Natural killer cell treated with Interleukin-12 subunit alpha and Interleukin-12 subunit beta and Interleukin-15 and Interleukin-18, amount 100 ng/mL, for 72 hours (primary cell): ENCODE results near the gene ADSS2. TPM values are rescaled to one million over a fixed set of nuclear protein-coding genes. Genes with fewer than 3 reads are reported as not detected.
A peak's percentile ranks its signal among the peaks of the same experiment; 100 is the strongest.

Experiments used
- ATAC-seq, 2 donors: fragments of 150-1000 bp; cut with Tn5 transposase in 1 of 2; sonication (Bioruptor Pico), chemical (Tn5 transposase) in 1 of 2; 2 replicates each; pipeline ENCODE4 v1.10.0; 2021
- DNase-seq: peaks from one replicate; pipeline ENCODE4 v3.0.0; 2022; ENCODE audit warnings: low spot score
- H3K27ac Mint-ChIP-seq, 2 donors: 1 replicate in 1 of 2; 2 replicates in 1 of 2; pipeline ENCODE4 v1.8.0; 2022; ENCODE audit warnings: mixed read lengths in 2 of 2, mild to moderate bottlenecking in 1 of 2, moderate library complexity in 1 of 2
- H3K27me3 Mint-ChIP-seq, 2 donors: 1 replicate in 1 of 2; 2 replicates in 1 of 2; pipeline ENCODE4 v1.8.0; 2022; ENCODE audit warnings: mixed read lengths in 2 of 2
- H3K36me3 Mint-ChIP-seq: one replicate; pipeline ENCODE4 v1.8.0; 2022; ENCODE audit warnings: mixed read lengths
- H3K4me1 Mint-ChIP-seq, 2 donors: 1 replicate in 1 of 2; 2 replicates in 1 of 2; pipeline ENCODE4 v1.8.0; 2022; ENCODE audit warnings: low read depth in 2 of 2, mixed read lengths in 2 of 2, mild to moderate bottlenecking in 1 of 2
- H3K4me3 Mint-ChIP-seq: one replicate; pipeline ENCODE4 v1.8.0; 2022; ENCODE audit warnings: mixed read lengths
- H3K9me3 Mint-ChIP-seq: 2 replicates; pipeline ENCODE4 v1.8.0; 2022; ENCODE audit warnings: mixed read lengths
- total RNA-seq, 2 donors: library from RNA; stranded (reverse); gene quantifications; one replicate each; pipeline ENCODE4 v1.2.3, GENCODE V29; 2022

The ADSS2 gene
- total RNA-seq, 2 donors from 2014 or later: 45.0 to 51.0 TPM

- DNase-seq: no peak
- Mint-ChIP-seq H3K4me3 (no peak overlapping the region), H3K4me1 (peaks cover 14 to 16% of the 10 kb centered on the region in 2 donors), H3K36me3 (peaks cover 44% of the 10 kb centered on the region), H3K9me3 (peaks cover 6% of the 10 kb centered on the region), H3K27ac (no peak overlapping the region), H3K27me3 (no peaks in the 10 kb centered on the region)
- no peak for ATAC-seq
Measured at GRCh38 chr1:244403431-244403830, 48.3 kb downstream of the ADSS2 start.

DNA sequence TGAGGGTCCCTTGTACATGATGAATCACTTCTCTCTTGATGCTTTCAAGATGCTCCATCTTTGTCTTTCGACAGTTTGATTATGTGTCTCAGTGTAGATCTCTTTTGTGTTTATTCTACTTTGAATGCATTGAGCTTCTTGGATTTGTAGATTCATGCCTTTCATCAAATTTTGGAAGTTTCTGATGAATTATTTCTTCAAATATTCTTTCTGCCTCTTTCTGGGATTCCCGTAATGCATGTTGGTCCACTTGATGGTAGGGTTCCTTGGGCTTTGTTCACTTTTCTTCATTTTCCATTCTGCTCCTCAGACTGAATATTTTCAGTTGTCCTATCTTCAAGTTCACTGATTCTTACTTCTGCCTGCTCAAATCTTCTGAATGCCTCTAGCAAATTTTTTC, 50.7 kb downstream of the ADSS2 start:
- peaks cover 32% of the 10 kb centered on the region for H3K36me3 Mint-ChIP-seq
- H3K27ac Mint-ChIP-seq: no peak overlapping the region
- H3K4me1 Mint-ChIP-seq: peaks cover 8 to 9% of the 10 kb centered on the region in 2 donors
- peaks cover 6% of the 10 kb centered on the region for H3K9me3 Mint-ChIP-seq
- DNase-seq (no peak), ATAC-seq (no peak)
- H3K27me3 Mint-ChIP-seq: no peaks in the 10 kb centered on the region
- no peak overlapping the region for H3K4me3 Mint-ChIP-seq

- H3K9me3 Mint-ChIP-seq: peaks cover 6% of the 10 kb centered on the region
- peak overlapping the region; percentile 26 to 73 for H3K27ac Mint-ChIP-seq
- H3K4me3 Mint-ChIP-seq: no peak overlapping the region
- ATAC-seq (no peak), DNase-seq (no peak)
- no peaks in the 10 kb centered on the region for H3K27me3 Mint-ChIP-seq
- H3K36me3 Mint-ChIP-seq: peaks cover 15% of the 10 kb centered on the region
- H3K4me1 Mint-ChIP-seq: peaks cover 8% of the 10 kb centered on the region in 2 donors
Measured at GRCh38 chr1:244397131-244397530, 54.6 kb downstream of the ADSS2 start.

DNA sequence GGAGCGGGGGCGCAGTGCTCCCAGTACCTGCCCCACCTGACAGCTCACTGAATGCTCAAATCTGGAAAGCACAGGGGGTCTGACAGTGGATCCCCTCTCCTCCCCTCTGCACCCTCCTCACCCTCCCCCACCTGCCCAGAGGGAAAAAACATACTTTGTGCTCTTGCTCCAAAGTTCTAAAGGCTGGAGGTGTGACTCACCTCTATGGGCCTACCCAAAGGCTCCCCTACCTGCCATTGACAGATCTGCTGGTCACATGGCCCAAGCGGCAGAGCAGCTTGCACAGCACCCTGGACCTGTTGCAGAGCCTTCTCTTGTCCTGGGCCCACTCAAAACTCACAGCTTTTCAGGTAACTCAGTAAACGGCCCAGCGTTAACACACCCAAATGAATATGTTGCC, 55.7 kb downstream of the ADSS2 start:
- DNase-seq: no peak
- Mint-ChIP-seq H3K27ac (peak overlapping the region in 1 of 2 donors; percentile 73), H3K4me3 (no peak overlapping the region), H3K27me3 (no peaks in the 10 kb centered on the region), H3K36me3 (peaks cover 3% of the 10 kb centered on the region), H3K4me1 (peaks cover 8% of the 10 kb centered on the region in 2 donors), H3K9me3 (no peaks in the 10 kb centered on the region)
- ATAC-seq: peak; percentile 15 to 30

DNA sequence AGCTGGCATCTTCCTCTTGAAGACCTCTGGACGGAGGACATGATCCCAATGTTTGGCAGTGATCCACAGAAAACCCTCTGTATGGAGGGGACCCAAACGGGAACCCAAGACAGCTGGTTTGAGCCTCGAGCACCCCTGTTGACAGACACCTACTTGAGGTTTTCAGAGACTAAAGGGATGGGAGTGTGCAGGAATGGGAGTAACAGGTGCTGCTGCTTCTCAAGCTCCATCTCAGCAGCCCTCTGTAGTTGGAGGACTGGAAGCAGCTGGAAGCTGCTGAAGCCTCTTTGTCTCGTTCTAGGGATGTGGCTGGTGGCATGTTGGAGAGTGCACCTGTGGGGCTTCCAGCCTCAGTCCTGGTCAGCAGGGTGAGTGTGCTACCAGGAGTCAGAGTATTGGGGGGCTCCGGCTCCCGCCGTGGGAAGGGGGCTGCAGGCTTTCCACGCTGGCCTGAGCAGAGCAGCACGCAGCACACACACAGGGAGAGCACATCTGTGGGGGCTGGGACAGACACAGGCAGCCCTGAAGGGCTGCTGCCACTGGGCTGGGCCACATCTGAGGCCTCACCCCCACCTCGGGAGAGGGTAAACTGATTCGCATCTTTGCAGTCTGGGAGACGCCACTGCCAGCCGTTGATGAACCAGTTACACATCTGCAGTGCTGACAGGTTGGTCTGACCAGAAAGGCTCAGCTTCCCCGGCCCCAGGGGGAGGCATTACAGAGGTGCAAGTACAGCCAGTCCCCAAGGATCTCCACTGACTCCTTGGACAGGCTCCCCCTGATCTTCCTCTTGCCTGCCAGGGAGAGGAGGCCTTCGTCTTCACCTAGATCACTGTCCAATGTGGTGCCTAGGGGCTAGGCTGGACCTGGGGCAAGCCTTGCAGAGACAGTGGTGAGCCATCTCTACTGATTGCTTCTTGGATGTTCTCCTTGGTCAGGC, 56.6 kb downstream of the ADSS2 start:
- no peaks in the 10 kb centered on the region for H3K9me3 Mint-ChIP-seq
- DNase-seq: no peak
- H3K36me3 Mint-ChIP-seq: no peaks in the 10 kb centered on the region
- H3K27me3 Mint-ChIP-seq: no peaks in the 10 kb centered on the region
- no peak overlapping the region for H3K27ac Mint-ChIP-seq
- H3K4me1 Mint-ChIP-seq: peaks cover 8% of the 10 kb centered on the region in 2 donors
- no peak overlapping the region for H3K4me3 Mint-ChIP-seq
- peak; percentile 34 to 52 for ATAC-seq

DNA sequence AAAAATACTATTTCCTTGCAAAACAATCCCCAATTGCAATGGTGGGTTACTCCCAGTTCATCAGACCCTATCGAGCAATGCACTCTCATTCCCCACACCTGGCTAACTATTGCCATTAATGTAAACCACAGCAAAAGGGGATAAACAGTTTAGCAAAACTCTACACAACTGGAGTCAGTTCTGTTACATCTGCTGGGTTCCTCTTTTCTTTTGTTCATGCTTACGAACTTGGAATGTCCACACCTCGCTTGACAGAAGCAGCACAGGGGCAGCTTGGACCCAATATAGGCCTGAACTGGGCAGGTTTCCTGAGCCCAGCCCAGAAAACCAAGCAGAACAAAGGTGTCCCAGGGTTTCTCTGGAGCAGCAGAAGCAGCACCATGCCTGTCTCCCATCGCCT, 57.4 kb downstream of the ADSS2 start:
- no peak overlapping the region for H3K27ac Mint-ChIP-seq
- no peaks in the 10 kb centered on the region for H3K36me3 Mint-ChIP-seq
- no peaks in the 10 kb centered on the region for H3K9me3 Mint-ChIP-seq
- no peaks in the 10 kb centered on the region for H3K27me3 Mint-ChIP-seq
- H3K4me1 Mint-ChIP-seq: peaks cover 8% of the 10 kb centered on the region in 2 donors
- H3K4me3 Mint-ChIP-seq: no peak overlapping the region
- DNase-seq (no peak), ATAC-seq (no peak)

- no peak for ATAC-seq
Measured at GRCh38 chr1:244393604-244394176, 58.0 kb downstream of the ADSS2 start.

DNA sequence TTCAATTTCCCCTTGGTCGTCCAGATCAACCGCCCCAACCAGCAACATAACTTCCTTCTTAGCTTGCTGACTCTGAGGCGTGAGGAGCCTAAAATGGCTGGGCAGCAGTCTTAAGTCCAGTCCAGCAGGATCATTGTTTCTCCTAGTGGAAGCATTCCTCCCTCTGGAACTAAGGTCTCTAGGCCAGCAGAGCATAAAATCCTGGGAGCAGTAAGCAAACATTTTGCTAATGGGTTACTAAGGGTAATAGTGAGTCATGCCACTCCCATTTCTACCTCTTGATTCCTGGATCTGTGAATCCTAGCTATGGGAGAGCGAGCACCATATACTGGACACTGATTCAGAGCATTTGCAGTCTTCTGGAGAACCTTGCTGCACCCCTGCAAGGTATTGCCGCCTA, 59.9 kb downstream of the ADSS2 start:
- ATAC-seq (no peak), DNase-seq (no peak)
- peaks cover 5 to 10% of the 10 kb centered on the region in 2 donors for H3K4me1 Mint-ChIP-seq
- H3K27me3 Mint-ChIP-seq: no peaks in the 10 kb centered on the region
- H3K36me3 Mint-ChIP-seq: peaks cover 4% of the 10 kb centered on the region
- H3K27ac Mint-ChIP-seq: no peak overlapping the region
- no peaks in the 10 kb centered on the region for H3K9me3 Mint-ChIP-seq
- H3K4me3 Mint-ChIP-seq: no peak overlapping the region

More at GRCh38 chr1:244393604-244394176, 58.0 kb downstream of the ADSS2 start:
- no peak for DNase-seq
- peaks cover 8% of the 10 kb centered on the region in 2 donors for H3K4me1 Mint-ChIP-seq
- H3K27ac Mint-ChIP-seq: no peak overlapping the region
- no peaks in the 10 kb centered on the region for H3K36me3 Mint-ChIP-seq
- H3K27me3 Mint-ChIP-seq: no peaks in the 10 kb centered on the region
- no peak overlapping the region for H3K4me3 Mint-ChIP-seq
- H3K9me3 Mint-ChIP-seq: no peaks in the 10 kb centered on the region

GRCh38 chr1:244388961-244389360, 62.7 kb downstream of the ADSS2 start:
- peaks cover 4% of the 10 kb centered on the region for H3K36me3 Mint-ChIP-seq
- no peak overlapping the region for H3K27ac Mint-ChIP-seq
- no peaks in the 10 kb centered on the region for H3K9me3 Mint-ChIP-seq
- no peak for DNase-seq
- peaks cover 0 to 5% of the 10 kb centered on the region in 2 donors for H3K4me1 Mint-ChIP-seq
- no peak for ATAC-seq
- H3K27me3 Mint-ChIP-seq: no peaks in the 10 kb centered on the region
- no peak overlapping the region for H3K4me3 Mint-ChIP-seq

- Mint-ChIP-seq H3K27ac (no peak overlapping the region), H3K27me3 (no peaks in the 10 kb centered on the region), H3K4me1 (peaks cover 0 to 5% of the 10 kb centered on the region in 2 donors), H3K4me3 (no peak overlapping the region), H3K36me3 (peaks cover 4% of the 10 kb centered on the region), H3K9me3 (no peaks in the 10 kb centered on the region)
- ATAC-seq: no peak
- DNase-seq: no peak
Measured at GRCh38 chr1:244387415-244387814, 64.3 kb downstream of the ADSS2 start.

- Mint-ChIP-seq H3K27me3 (no peaks in the 10 kb centered on the region), H3K36me3 (peaks cover 4% of the 10 kb centered on the region), H3K27ac (no peak overlapping the region), H3K9me3 (no peaks in the 10 kb centered on the region), H3K4me3 (no peak overlapping the region), H3K4me1 (peaks cover 0 to 5% of the 10 kb centered on the region in 2 donors)
- DNase-seq (no peak), ATAC-seq (no peak)
Measured at GRCh38 chr1:244386595-244386994, 65.1 kb downstream of the ADSS2 start.

DNA sequence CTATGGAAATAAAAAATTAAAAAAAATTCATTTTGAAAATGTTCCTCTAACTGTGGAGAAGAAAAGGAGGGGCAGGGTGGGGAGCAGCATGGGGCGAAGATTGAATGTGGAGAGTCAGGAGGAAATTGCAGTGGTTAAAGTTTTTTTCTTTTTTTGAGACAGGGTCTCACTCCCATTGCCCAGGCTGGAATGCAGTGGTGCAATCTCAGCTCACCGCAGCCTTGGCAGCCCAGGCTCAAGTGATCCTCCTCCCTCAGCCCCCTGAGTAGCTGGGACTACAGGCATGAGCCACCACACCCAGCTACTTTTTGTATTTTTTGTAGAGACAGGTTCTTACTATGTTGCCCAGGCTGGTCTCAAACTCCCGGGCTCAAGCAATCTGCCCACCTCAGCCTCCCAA, 67.6 kb downstream of the ADSS2 start:
- Mint-ChIP-seq H3K36me3 (peaks cover 4% of the 10 kb centered on the region), H3K9me3 (no peaks in the 10 kb centered on the region), H3K27me3 (no peaks in the 10 kb centered on the region), H3K4me1 (peaks cover 0 to 5% of the 10 kb centered on the region in 2 donors), H3K27ac (no peak overlapping the region), H3K4me3 (no peak overlapping the region)
- ATAC-seq (no peak), DNase-seq (no peak)

DNA sequence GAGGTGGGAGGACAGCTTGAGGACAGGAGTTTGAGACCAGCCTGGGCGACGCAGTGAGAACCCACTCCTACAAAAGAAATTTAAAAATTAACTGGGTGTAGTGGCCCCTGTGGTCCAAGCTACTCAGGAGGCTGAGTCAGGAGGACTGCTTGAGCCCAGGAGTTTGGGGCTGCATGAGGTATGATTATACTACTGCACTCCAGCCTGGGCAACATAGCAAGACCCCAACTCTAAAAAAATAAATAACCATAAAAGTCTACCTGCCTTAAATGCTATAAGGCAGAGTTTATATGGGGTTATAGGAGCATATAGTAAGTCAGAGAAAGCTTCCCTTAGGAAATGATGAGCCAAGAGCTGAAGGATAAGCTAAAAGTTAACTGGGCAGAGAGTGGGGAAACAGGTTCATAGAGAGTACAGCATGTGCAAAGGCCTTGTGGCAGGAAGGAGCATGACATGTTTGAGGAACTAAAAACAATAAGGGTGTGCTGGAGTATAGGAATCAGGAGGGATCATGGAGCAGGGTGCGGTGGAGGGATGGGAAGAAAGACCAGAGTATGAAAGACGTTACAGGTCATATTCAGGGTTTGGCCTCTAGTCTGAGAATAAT, 68.3 kb downstream of the ADSS2 start:
- DNase-seq (no peak), ATAC-seq (no peak)
- H3K4me1 Mint-ChIP-seq: peaks cover 0 to 5% of the 10 kb centered on the region in 2 donors
- H3K27me3 Mint-ChIP-seq: no peaks in the 10 kb centered on the region
- no peak overlapping the region for H3K4me3 Mint-ChIP-seq
- no peak overlapping the region for H3K27ac Mint-ChIP-seq
- H3K9me3 Mint-ChIP-seq: no peaks in the 10 kb centered on the region
- H3K36me3 Mint-ChIP-seq: peaks cover 4% of the 10 kb centered on the region
